IMR-90 (cell line): Measurements from ENCODE around the gene ATP5PO.
"Not testable (repeated sequence)": the region's sequence is repeated elsewhere in the genome, so short reads cannot be mapped to it uniquely, and the experiment has no call there.

Experiments used
- CEBPB ChIP-seq: IDR thresholded peaks from 2 replicates; pipeline ENCODE4 v1.6.1; 2012; ENCODE audit warnings: low read depth, low read length, improper control_type of control experiment
- CTCF ChIP-seq: conservative IDR thresholded peaks from 2 replicates; pipeline ENCODE4 v1.5.1; 2012; ENCODE audit warnings: mild to moderate bottlenecking, low read depth, low read length, improper control_type of control experiment
- MXI1 ChIP-seq: IDR thresholded peaks from 2 replicates; pipeline ENCODE4 v1.6.1; 2012; ENCODE audit warnings: low read depth, mild to moderate bottlenecking, low read length, moderate library complexity, borderline replicate concordance
- NFE2L2 ChIP-seq: fragments of 150-350 bp; IDR thresholded peaks from 2 replicates; pipeline ENCODE4 v1.6.1; 2016; ENCODE audit warnings: low read depth, mild to moderate bottlenecking, low read length
- POLR2A ChIP-seq: IDR thresholded peaks from 2 replicates; pipeline ENCODE4 v1.6.1; 2012; ENCODE audit warnings: mild to moderate bottlenecking, low read depth, low read length
- RFX5 ChIP-seq: IDR thresholded peaks from 2 replicates; pipeline ENCODE4 v1.8.0; 2012; ENCODE audit warnings: low read depth, mild to moderate bottlenecking, low read length, moderate library complexity
- SMC3 ChIP-seq: fragments of 150-350 bp; IDR thresholded peaks from 2 replicates; pipeline ENCODE4 v1.6.1; 2016; ENCODE audit warnings: low read depth, mild to moderate bottlenecking, antibody characterized with exemption, low read length, moderate library complexity

GRCh38 chr21:33867868-33868267, 47.7 kb downstream of the ATP5PO start:
- TF ChIP-seq CTCF, MXI1, POLR2A, RFX5, NFE2L2, SMC3, CEBPB: not testable (repeated sequence)
